ENCODE measurements around the gene RNF208. TPM values are rescaled to one million over a fixed set of nuclear protein-coding genes. Genes with fewer than 3 reads are reported as not detected.

Gene RNF208
- total and polyA plus RNA-seq, 9 of the 15 experiments (the other 6 are each of a cell fraction or from before 2014, with no cell fraction given), result 0.15 to 6.9 (median 0.50) TPM; not detected in 2

- TF ChIP-seq, protein P1, sequence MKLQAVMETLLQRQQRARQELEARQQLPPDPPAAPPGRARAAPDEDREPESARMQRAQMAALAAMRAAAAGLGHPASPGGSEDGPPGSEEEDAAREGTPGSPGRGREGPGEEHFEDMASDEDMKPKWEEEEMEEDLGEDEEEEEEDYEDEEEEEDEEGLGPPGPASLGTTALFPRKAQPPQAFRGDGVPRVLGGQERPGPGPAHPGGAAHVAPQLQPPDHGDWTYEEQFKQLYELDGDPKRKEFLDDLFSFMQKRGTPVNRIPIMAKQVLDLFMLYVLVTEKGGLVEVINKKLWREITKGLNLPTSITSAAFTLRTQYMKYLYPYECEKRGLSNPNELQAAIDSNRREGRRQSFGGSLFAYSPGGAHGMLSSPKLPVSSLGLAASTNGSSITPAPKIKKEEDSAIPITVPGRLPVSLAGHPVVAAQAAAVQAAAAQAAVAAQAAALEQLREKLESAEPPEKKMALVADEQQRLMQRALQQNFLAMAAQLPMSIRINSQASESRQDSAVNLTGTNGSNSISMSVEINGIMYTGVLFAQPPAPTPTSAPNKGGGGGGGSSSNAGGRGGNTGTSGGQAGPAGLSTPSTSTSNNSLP (IDR thresholded peaks at IDR 0.05; ENCODE audit: borderline replicate concordance, low read depth, low read length), result no peak
- TF ChIP-seq, protein P2, sequence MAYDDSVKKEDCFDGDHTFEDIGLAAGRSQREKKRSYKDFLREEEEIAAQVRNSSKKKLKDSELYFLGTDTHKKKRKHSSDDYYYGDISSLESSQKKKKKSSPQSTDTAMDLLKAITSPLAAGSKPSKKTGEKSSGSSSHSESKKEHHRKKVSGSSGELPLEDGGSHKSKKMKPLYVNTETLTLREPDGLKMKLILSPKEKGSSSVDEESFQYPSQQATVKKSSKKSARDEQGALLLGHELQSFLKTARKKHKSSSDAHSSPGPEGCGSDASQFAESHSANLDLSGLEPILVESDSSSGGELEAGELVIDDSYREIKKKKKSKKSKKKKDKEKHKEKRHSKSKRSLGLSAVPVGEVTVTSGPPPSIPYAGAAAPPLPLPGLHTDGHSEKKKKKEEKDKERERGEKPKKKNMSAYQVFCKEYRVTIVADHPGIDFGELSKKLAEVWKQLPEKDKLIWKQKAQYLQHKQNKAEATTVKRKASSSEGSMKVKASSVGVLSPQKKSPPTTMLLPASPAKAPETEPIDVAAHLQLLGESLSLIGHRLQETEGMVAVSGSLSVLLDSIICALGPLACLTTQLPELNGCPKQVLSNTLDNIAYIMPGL (CRISPR knock-in tag; IDR thresholded peaks at IDR 0.05), result no peak
- TF ChIP-seq RFX7 (CRISPR knock-in tag; IDR thresholded peaks at IDR 0.05) (no peak), NBN (IDR thresholded peaks at IDR 0.05; ENCODE audit: low read depth) (no peak), RCOR1 (IDR thresholded peaks at IDR 0.05; ENCODE audit: borderline replicate concordance in 1 of 2, low read depth in 2 of 2, low read length in 2 of 2) (peak in 1 of 2 experiments; percentile 3; a peak in 1 of 4 replicates), HMG20A (CRISPR knock-in tag; conservative IDR thresholded peaks at IDR 0.05) (no peak), FOXJ3 (CRISPR knock-in tag; IDR thresholded peaks at IDR 0.05) (no peak), SUPT5H (IDR thresholded peaks at IDR 0.05) (peak; percentile 83), TBP (optimal IDR thresholded peaks at IDR 0.05; ENCODE audit: low read depth, low read length) (peak; percentile 58), MXD1 (CRISPR knock-in tag; IDR thresholded peaks at IDR 0.05; ENCODE audit: borderline replicate concordance, poor library complexity, severe bottlenecking) (no peak), TBL1XR1 (IDR thresholded peaks at IDR 0.05; ENCODE audit: low read length in 2 of 2) (peak in 1 of 2 experiments; percentile 25; a peak in 2 of 4 replicates), XRCC4 (IDR thresholded peaks at IDR 0.05; ENCODE audit: extremely low read depth, insufficient read depth, insufficient read length) (no peak), ZNF436 (CRISPR knock-in tag; IDR thresholded peaks at IDR 0.05) (no peak)
- TF ChIP-seq, protein P3, sequence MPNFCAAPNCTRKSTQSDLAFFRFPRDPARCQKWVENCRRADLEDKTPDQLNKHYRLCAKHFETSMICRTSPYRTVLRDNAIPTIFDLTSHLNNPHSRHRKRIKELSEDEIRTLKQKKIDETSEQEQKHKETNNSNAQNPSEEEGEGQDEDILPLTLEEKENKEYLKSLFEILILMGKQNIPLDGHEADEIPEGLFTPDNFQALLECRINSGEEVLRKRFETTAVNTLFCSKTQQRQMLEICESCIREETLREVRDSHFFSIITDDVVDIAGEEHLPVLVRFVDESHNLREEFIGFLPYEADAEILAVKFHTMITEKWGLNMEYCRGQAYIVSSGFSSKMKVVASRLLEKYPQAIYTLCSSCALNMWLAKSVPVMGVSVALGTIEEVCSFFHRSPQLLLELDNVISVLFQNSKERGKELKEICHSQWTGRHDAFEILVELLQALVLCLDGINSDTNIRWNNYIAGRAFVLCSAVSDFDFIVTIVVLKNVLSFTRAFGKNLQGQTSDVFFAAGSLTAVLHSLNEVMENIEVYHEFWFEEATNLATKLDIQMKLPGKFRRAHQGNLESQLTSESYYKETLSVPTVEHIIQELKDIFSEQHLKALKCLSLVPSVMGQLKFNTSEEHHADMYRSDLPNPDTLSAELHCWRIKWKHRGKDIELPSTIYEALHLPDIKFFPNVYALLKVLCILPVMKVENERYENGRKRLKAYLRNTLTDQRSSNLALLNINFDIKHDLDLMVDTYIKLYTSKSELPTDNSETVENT (CRISPR knock-in tag; IDR thresholded peaks at IDR 0.05), result peak; percentile 64; the same call in 1 of the 2 replicates
- TF ChIP-seq, protein P4, sequence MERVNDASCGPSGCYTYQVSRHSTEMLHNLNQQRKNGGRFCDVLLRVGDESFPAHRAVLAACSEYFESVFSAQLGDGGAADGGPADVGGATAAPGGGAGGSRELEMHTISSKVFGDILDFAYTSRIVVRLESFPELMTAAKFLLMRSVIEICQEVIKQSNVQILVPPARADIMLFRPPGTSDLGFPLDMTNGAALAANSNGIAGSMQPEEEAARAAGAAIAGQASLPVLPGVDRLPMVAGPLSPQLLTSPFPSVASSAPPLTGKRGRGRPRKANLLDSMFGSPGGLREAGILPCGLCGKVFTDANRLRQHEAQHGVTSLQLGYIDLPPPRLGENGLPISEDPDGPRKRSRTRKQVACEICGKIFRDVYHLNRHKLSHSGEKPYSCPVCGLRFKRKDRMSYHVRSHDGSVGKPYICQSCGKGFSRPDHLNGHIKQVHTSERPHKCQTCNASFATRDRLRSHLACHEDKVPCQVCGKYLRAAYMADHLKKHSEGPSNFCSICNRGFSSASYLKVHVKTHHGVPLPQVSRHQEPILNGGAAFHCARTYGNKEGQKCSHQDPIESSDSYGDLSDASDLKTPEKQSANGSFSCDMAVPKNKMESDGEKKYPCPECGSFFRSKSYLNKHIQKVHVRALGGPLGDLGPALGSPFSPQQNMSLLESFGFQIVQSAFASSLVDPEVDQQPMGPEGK (CRISPR knock-in tag; IDR thresholded peaks at IDR 0.05; ENCODE audit: borderline replicate concordance), result no peak
- TF ChIP-seq, protein P5, sequence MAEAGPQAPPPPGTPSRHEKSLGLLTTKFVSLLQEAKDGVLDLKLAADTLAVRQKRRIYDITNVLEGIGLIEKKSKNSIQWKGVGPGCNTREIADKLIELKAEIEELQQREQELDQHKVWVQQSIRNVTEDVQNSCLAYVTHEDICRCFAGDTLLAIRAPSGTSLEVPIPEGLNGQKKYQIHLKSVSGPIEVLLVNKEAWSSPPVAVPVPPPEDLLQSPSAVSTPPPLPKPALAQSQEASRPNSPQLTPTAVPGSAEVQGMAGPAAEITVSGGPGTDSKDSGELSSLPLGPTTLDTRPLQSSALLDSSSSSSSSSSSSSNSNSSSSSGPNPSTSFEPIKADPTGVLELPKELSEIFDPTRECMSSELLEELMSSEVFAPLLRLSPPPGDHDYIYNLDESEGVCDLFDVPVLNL (CRISPR knock-in tag; IDR thresholded peaks at IDR 0.05; ENCODE audit: low read depth), result no peak
Measured at GRCh38 chr9:137223078-137223970, 1.3 kb upstream of the RNF208 start (continued).

Measured in K562 (cell line).